Fibroblast of the conjunctiva (primary cell): ENCODE data around the gene HHATL.

Experiments used
- DNase-seq: peaks from one replicate; pipeline ENCODE4 v3.0.0-alpha.2; 2010; ENCODE audit warnings: low read depth

HHATL gene

DNA sequence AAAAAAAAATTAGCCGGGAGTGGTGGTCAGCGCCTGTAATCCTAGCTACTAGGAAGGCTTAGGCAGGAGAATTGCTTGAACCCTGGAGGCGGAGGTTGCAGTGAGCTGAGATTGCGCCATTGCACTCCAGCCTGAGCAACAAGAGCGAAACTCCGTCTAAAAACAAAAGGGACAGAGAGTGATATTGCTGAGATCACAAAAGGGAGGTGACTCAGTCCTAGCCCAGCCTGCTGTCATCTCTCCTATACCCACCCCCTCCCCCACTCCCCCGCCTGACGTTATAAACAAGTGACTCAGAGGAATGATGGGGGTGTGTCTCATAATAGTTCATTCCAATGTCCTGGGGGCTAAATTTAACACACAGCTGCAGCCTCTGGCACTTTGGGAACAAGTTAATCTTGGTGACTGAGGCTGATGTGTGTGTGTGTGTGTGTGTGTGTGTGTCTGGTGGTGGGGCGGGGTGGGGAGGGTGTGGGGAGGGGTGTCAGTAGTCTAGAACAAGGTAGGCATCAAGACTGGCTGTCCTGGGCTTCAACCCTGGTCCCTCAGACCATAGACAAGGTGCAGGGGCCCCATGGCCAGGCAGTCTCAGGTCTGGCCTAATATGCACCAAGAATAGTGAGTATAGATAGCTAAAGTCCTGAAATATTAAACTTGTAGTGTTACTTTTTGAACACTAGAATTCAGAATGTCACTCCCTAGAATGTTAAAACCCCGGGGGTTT lies 18.6 kb downstream of the HHATL start:
- DNase-seq, result peak; percentile 83

DNA sequence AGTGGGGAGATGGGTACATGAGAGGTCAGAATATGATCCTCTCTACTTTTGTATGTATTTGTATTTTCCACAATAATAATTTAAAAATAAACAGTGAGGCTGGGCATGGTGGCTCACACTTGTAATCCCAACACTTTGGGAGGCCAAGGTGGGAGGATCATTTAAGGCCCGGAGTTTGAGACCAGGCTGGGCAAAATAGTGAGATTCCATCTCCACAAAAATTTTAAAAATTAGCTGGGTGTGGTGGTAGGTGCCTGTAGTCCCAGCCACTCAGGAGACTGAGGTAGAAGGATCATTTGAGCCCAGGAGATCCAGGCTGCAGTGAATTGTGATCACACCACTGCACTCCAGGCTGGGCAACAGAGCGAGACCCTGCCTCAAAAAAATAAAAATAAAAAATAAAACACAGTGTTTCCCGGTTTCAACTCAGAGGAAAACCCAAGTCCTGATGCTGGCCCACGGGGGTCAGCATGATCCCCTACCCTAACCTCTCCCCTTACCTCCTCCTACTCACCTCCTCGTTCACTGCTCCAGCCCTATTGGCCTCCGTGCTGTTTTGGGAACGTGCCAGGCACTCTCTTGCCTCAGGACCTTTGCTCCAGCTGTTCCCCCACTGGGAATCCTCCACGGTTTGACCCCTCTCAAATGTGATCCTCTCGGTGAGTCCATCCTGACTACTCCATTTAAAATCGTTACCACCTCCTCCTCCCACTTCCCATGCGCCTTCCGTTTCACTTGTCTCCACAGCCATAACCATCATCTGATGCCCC lies 20.1 kb downstream of the HHATL start:
- DNase-seq, result no peak

DNA sequence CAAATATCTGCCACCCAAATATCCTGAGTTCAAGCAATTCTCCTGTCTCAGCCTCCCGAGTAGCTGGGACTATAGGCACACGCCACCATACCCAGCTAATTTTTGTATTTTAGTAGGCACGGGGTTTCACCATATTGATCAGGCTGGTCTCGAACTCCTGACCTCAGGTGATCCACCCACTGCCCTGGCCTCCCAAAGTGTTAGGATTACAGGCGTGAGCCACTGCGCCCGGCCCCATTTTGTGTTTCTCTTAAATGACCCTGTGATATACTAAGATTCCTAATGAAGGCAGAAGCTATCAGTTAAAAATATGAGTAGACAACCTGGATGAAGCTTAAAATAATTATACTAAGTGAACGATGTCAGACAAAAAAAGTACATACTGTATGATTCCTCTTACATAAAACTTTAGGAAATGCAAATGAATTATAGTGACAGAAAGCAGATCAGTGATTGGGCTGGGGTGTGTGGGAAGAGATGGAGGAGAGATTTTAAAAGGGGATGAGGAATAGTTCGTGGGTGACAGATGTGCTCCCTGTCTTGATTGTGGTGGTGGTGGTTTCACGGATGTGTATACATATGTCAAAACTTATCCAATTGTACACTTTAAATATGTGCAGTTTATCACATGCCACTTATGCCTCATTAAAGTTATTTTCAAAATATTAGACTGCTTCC lies 21.1 kb downstream of the HHATL start:
- no peak for DNase-seq

DNA sequence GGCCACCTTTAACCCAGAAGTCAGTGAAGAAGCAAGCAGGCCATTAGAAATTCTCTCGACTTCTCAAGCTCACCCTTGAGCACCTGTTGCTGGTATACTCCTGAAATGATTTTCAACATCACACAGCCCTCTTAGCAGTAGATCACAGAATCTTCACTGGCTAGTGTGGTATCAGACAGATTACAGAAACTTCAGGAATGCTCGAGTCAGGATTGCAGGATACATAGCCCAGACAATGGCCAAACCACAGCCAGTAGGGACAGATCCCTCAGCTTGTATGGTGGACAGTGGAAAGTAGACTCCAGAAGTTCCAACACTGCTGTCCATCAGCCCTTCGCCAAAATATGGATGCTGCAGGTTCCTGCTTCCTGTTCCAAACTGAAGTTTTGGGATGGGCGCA lies 21.8 kb downstream of the HHATL start:
- DNase-seq, result no peak

DNA sequence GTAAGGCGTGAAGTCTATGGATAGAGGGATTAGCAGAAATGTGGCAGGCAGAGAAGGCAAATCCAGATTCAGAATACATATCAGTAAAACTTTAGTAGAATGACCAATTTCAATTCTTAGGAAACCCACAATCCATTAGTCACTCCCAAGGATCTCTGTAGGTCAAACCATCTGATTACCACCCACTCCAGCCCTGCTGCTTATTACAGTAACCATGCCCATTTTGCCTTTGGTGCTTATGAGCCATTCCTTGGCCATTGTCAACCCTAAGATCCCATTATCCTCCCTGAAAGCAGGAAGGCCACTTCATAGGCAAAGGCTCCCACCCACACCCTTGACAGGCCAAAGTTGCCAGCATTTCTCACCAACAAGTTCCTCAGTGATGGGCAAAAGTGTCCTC lies 22.3 kb downstream of the HHATL start:
- no peak for DNase-seq

DNA sequence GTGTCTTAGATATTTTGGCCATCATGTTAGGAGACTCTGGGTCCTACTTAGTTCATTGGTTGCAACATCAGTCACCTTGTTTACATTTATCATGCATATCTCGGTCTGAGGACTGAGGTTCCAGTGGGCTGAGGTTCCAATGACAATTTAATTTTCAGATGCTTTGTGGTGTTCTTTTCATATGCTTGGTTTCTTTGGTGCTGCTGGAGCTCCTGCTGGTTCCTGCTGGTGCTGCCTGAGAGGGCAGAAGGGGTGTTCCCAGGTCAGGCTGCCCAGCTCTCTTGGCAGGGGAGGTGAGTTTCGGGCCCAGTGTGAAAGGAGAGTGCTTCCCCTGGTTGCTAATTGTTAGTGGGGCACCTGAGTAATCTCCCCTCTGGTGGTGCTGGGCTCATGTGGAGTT lies 24.2 kb downstream of the HHATL start:
- DNase-seq, result no peak

DNA sequence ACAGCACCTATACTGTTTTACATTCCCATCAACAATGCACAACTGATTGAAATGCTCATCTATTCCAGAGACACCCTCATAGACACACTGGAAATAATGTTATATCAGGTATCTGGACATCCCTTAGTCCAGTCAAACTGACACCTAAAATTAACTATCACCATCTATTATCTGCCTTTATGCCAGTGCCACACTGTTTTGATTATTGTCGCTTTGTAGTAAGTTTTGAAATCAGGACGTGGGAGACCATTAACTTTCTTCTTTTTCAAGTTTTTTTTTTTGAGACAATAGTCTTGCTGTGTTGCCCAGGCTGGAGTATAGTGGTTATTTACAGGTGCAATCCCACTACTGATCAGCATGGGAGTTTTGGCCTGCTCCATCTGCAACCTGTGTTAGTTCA lies 26.7 kb downstream of the HHATL start:
- no peak for DNase-seq

DNA sequence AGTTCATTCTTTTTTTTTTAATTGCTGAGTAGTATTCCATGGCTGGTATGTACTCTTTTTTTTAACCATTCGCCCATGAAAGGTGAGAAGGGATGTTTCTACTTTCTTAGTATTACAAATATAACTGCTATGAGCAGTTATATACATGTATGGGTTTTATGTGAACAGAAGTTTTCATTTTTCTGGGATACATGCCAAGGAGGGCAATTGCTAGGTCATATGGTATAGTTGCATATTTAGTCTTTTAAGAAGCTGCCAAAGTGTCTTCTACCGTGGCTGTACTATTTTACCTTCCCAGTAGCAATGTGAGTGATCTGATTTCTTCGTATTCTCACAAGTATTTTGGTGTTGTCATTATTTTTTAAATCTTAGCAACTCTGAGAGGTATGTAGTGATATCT lies 28.5 kb downstream of the HHATL start:
- DNase-seq, result no peak

DNA sequence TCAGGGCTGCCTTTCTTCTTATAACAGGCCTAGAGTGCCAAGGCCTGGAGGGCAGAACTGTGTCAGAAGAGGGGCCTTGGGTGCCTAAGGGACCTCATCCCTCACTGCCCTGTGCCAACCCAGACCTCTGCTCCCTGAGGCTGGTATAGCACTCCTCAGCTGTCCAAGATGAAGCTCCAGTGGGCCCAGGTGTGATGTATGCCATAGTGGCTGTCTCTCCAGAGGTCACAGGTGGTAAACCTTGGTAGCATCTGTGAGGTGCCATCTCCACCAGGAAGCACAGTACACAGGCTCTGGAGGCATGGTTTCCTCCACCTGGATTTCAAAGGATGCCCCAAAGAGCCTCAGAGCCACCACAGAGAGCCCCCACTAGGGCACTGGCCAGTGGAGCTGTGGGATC lies 29.5 kb downstream of the HHATL start:
- no peak for DNase-seq

DNA sequence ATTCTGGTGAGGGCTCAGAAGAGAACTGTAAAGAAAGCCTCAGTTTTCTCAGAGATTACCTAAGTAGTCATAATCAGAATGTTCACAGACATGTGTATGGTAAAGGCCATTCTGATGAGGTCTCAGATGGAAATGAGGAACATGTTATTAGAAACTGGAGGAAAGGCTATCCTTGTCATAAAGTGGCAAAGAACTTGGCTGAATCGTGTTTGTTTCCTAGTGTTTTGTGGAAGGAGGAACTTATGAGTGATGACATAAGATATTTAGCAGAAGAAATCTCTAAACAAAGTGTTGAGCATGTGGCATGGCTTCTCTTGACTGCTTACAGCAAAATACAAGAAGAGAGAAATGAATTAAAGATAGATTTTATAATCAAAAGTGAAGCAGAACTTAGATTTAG lies 30.1 kb downstream of the HHATL start:
- no peak for DNase-seq

DNA sequence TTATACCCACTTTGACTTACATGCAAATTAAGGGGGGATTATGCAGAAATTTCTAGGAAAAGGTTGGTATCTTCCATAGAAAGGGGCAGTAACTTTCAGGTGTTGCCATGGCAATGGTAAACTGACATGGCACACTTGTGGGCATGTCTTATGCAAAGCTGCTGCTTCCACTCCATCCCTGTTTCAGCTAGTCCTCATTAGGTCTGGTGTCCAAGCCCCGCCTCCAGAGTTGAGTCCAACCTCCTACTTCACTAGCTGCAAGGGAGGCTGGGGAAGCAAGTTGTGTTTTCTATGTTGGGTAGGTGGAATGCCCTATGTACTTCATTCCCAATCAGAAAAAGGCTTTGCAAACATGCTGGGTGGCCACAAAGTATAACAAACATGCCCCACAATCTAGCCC lies 31.9 kb downstream of the HHATL start:
- DNase-seq, result no peak

DNA sequence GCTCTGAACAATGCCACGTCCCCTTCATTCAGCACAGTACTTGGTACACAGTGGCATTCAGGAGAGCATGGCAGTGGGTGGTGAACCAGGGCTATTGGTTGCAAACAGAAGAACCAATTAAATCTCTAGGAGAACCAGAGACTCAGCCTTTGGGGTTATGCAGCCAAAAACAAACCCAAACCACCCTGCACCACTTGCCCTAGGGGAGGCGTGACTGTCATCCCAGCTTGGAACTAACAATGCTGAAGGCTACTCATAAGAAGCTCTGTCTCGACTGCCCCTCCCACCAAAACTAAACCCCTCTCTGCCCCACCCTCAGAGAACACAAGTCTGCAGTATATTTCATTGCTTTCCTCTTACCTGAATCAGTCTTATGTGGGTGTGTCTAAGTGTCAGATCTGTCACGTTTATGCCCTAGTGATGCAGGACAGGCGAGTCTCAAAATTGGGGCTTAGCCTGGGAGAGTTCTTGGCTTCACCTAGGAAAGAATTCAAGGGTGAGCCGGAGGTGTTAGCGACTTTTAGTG lies 32.5 kb downstream of the HHATL start:
- DNase-seq, result no peak

DNA sequence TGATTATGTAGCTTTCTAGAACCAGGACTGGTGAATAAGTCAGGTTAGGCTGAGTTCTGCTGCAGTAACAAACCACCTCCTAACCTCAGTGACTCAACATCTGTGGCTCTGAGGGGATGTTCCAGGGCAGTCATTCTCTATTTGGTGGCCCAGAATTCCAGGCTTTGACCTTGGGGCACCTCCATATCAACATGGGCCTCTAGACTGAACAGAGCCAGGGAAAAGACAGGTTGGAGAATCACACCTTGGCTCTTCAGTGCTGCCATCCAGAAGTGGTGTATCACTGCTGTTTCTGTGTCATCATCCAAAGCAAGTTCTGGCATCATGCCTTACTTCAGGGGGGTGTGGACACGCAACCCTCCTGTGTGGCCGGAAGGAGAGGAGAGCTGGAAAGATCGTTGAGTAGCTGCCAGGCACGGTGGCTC lies 33.8 kb downstream of the HHATL start:
- DNase-seq, result no peak

DNA sequence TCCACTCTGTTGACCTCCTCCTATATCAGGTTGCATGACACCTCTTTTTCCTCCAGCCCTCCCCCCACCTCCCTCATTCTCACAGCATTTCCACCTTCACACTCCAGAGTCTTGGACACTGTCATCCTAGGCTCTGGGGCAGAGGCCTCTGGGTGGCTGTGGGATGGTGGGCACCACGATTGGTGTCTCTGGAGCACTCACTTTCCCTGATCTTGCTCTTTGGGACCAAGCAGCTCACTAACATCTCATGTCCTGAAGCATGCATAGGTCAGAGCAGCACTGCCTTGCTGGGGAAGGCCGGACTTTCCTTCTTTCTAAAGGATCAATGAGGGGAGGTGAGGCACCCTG lies 34.2 kb downstream of the HHATL start:
- DNase-seq, result no peak

DNA sequence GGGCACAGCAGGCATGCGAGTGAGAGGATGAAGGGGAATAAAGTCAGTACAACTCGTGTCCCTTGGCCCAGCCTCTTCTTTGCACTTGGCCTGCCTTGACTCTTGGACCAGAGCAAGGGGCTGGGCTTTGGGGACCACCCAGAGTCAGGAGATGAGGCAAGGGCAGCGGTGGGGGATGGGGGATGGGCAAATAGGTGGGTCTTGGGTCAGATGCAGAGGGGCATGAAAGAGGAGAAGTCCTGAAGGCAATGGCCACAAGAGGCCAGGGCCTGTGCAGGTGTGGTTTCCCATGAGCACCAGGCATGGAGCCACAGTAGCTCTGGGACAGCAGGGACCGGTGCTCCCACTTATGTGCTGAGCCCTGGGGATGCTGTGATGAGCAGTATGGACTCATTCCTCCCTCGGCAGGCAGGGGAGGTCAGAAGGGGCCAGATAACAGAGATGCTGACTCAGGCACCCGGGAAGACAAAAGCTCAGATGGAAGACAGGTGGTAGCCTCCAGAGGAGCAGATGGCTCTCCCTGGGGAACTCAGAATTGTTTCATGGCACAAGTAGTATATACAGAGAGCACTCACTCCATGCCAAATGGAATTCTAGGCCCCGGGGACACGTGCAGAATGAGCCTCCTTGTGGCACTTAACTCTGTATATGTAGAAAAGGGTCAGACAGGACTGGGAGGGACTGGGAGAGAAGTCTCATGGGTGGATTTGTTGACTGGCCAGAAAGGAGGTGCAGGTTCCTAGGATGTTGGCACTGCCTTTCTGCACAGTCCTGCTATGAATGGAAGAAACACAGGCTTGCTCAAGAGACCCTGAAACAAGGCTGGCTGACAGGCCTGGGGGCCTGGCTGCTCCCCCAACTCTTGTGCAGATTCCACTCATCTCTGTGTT lies 34.8 kb downstream of the HHATL start:
- no peak for DNase-seq

DNA sequence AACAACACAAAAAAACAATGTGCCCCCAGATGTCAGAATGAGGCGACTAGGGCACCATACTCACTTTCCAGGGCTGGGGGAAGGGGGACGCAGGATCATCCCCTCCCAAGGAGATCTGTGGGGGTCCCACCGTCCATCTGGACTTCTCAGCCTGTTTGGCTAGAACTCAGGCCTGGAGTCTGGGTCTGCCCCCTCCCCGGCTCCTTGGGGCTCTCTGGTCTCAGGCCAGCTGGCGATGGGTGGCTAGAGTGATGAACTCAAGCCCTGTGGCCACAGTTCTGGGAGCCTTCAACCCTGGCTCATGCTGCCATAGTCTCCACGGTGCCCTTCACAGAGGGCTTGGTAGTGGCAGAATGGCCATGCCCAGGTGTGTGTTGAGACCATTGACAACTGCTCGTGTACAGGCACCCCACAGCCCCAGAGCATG lies 35.5 kb downstream of the HHATL start:
- no peak for DNase-seq

DNA sequence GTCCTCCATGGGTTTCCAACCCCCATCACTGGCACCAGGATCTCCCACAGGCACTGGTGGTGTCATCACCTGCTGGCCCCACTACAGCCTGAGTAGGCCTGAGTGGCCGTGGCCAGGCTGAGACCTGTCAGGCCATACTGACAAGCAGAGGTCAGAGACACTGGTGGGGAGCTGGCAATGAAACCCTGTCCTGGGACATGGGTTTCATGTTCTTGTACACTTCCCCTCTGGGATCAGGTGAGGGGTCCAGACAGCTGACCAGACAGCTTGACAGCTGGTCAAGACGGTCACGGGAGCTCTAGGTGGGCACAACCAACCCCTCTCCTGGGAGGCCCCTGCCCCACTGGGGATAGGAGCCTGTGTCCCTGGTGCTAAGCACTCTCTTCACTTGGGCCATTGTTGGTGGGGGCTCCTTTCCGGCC lies 36.0 kb downstream of the HHATL start:
- no peak for DNase-seq

DNA sequence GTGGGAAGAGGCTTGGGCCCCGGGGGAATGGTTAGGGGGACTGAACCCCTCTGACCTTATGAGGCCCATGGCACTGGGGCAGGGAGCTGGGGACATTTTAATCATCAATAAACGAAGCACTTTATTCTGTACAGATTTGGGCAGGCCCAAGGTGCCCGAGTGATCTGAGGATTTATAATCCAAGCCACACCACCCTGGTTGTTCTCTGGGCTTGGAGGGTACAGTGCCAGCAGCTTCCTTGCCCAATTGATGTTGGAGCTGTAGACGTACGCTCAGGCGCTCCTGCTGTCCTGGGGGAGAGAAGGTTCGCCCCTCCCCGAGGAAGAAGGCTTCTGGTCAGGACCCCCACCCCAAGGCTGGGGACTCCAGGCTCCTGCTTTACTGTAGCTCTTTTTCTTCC lies 36.6 kb downstream of the HHATL start:
- no peak for DNase-seq

DNA sequence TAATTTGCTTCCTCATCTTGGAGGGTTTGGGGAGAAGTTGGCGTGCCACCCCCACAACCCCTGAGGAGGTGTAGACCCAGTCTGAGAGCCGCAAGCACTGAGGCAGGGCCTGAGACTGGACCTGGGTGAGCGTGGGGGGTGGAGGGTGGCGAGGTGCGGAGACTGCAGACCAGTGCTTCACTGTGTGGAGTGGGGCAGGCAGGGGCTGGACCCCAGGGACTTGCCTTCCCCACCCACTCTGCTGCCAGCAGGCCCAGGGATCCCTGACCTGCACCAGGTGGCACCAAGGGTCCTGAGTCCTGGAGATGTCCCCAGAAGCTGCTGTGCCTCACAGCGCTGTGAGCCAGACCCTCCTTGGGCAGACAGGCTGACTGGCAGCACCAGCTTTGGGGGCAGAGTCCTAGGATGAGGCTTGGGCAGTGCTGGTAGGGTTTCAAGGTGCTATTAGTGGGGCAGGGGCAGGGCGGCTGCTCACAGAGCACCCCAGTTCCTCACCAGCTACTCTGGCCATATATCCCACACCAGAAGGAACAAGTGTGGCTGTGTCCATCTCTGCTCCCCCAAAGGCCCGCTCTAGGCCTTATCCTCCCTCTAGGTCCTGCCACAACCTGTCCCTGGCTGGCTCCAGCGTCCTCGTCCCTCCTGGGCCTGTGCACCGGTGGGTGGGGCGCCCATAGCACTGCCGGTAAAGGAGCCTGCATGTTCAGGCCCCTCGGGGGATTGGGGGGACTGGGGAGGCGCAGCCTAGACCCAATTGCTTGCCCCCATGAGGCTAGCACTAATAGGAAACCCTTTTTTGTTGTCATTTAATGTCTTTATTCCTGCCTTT lies 37.3 kb downstream of the HHATL start:
- DNase-seq, result no peak

DNA sequence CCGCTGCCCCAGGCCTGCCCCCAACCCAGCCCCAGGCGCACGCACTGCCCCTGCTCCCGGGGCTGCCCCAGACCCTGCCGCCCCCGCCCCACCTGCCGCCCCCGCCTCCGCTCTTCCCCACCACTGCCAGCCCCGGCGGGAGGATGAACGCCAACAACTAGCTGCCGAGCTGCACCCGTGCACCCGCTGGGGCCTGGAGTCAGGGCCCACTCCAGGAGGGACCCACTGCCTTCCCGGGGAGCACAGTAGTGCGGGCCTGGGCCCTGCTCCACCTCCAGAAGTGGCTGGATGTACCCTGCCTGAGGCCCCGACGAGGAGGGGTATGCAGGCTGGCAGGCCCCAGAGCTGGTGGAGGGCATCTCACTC lies 38.2 kb downstream of the HHATL start:
- DNase-seq, result no peak
